ENCODE data around the gene EPC2. TPM values are rescaled to one million over a fixed set of nuclear protein-coding genes. Genes with fewer than 3 reads are reported as not detected.

Gene EPC2
- total RNA-seq, 1 donor from 2014 or later: 39.3 TPM

DNA sequence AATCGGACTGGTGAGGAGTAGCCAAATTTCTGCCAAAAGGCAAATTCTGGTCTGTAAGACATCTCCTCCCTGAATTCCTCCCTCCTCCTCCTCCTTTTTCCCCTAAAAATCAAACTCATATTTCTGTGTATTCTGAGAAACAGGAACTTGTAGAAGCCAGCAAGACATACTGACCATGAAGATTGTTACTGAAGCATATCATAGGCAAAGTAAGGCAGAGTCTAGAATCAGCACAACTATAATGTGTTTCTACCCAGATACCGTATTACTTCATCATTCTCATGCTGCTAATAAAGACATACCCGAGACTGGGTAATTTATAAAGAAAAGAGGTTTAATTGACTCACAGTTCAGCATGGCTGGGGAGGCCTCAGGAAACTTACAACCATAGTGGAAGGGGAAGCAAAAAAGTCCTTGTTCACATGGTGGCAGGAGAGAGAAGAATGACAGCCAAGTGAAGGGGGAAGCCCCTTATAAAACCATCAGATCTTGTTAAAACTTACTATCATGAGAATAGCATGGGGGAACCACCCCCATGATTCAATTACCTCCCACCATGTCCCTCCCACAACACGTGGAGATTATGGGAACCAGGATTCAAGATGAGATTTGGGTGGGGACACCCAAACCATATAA is 24.9 kb upstream of the EPC2 start:
- no peaks in the 10 kb centered on the region for H3K27me3 Mint-ChIP-seq (ENCODE audit: insufficient read depth, low read depth)
- Histone ChIP-seq H3K4me3 (no peak overlapping the region), H3F3A (ENCODE audit: low read depth) (no peaks in the 10 kb centered on the region), H3K27ac (no peak overlapping the region), H3K9ac (no peak overlapping the region), H3K9me3 (ENCODE audit: low read depth) (no peaks in the 10 kb centered on the region), H3K4me1 (peaks cover 13% of the 10 kb centered on the region), H4K20me1 (ENCODE audit: low read depth) (no peaks in the 10 kb centered on the region), H2AFZ (replicated peaks) (no peak overlapping the region), H3K27me3 (no peaks in the 10 kb centered on the region), H3K36me3 (no peaks in the 10 kb centered on the region), H3K79me2 (ENCODE audit: low read depth) (no peaks in the 10 kb centered on the region), H3K4me2 (no peak overlapping the region)
- DNase-seq (ENCODE audit: low spot score): no peak
- no peak overlapping the region for H3K27ac Mint-ChIP-seq
- no peak overlapping the region for H3K4me3 Mint-ChIP-seq
- peaks cover 14% of the 10 kb centered on the region for H3K4me1 Mint-ChIP-seq
- no peak for TF ChIP-seq EZH2phosphoT487 (IDR thresholded peaks at IDR 0.05)
- TF ChIP-seq EZH2 (IDR thresholded peaks at IDR 0.05): no peak
- TF ChIP-seq, protein P1, sequence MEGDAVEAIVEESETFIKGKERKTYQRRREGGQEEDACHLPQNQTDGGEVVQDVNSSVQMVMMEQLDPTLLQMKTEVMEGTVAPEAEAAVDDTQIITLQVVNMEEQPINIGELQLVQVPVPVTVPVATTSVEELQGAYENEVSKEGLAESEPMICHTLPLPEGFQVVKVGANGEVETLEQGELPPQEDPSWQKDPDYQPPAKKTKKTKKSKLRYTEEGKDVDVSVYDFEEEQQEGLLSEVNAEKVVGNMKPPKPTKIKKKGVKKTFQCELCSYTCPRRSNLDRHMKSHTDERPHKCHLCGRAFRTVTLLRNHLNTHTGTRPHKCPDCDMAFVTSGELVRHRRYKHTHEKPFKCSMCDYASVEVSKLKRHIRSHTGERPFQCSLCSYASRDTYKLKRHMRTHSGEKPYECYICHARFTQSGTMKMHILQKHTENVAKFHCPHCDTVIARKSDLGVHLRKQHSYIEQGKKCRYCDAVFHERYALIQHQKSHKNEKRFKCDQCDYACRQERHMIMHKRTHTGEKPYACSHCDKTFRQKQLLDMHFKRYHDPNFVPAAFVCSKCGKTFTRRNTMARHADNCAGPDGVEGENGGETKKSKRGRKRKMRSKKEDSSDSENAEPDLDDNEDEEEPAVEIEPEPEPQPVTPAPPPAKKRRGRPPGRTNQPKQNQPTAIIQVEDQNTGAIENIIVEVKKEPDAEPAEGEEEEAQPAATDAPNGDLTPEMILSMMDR (IDR thresholded peaks at IDR 0.05): no peak
- no peaks in the 10 kb centered on the region for H3K36me3 Mint-ChIP-seq
- H3K9me3 Mint-ChIP-seq: no peaks in the 10 kb centered on the region

DNA sequence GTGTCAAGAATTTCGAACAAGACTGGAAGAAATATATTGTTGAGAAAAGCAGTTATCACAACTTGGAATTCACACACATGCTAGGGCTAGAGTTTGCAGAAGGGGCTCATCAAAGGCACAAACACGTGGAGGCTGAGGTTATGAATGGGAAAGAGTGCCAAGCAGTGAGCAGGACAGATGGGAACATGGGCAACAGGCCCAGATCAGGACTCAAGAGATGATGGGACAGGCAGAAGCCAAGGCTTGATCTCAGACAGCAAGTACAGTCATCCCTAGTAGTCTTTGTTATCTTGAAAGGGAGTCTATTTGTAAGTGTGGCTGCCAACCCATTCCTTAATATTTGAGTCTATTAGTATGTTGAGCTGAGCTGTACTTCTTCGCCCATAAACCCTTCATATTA is 22.2 kb upstream of the EPC2 start:
- H3K4me1 Mint-ChIP-seq: no peaks in the 10 kb centered on the region
- Histone ChIP-seq H3K79me2 (ENCODE audit: low read depth) (no peaks in the 10 kb centered on the region), H3K4me1 (no peaks in the 10 kb centered on the region), H2AFZ (replicated peaks) (no peak overlapping the region), H3K27me3 (no peaks in the 10 kb centered on the region), H4K20me1 (ENCODE audit: low read depth) (no peaks in the 10 kb centered on the region), H3K9me3 (ENCODE audit: low read depth) (no peaks in the 10 kb centered on the region), H3K9ac (no peak overlapping the region), H3K27ac (no peak overlapping the region), H3K4me2 (no peak overlapping the region), H3F3A (ENCODE audit: low read depth) (no peaks in the 10 kb centered on the region), H3K4me3 (no peak overlapping the region), H3K36me3 (no peaks in the 10 kb centered on the region)
- no peak overlapping the region for H3K27ac Mint-ChIP-seq
- no peaks in the 10 kb centered on the region for H3K9me3 Mint-ChIP-seq
- no peak overlapping the region for H3K4me3 Mint-ChIP-seq
- no peaks in the 10 kb centered on the region for H3K36me3 Mint-ChIP-seq
- no peak for DNase-seq (ENCODE audit: low spot score)
- TF ChIP-seq, protein P1 (IDR thresholded peaks at IDR 0.05): no peak
- TF ChIP-seq EZH2phosphoT487 (IDR thresholded peaks at IDR 0.05) (no peak), EZH2 (IDR thresholded peaks at IDR 0.05) (no peak)
- no peaks in the 10 kb centered on the region for H3K27me3 Mint-ChIP-seq (ENCODE audit: insufficient read depth, low read depth)

GRCh38 chr2:148623086-148623485 is 21.5 kb upstream of the EPC2 start:
- Mint-ChIP-seq H3K27ac (no peak overlapping the region), H3K9me3 (no peaks in the 10 kb centered on the region), H3K4me3 (no peak overlapping the region), H3K4me1 (no peaks in the 10 kb centered on the region), H3K27me3 (ENCODE audit: insufficient read depth, low read depth) (no peaks in the 10 kb centered on the region), H3K36me3 (no peaks in the 10 kb centered on the region)
- Histone ChIP-seq H4K20me1 (ENCODE audit: low read depth) (no peaks in the 10 kb centered on the region), H3K9ac (no peak overlapping the region), H3K36me3 (no peaks in the 10 kb centered on the region), H3K27me3 (no peaks in the 10 kb centered on the region), H3K27ac (no peak overlapping the region), H3F3A (ENCODE audit: low read depth) (no peaks in the 10 kb centered on the region), H3K4me1 (no peaks in the 10 kb centered on the region), H3K4me2 (no peak overlapping the region), H3K79me2 (ENCODE audit: low read depth) (no peaks in the 10 kb centered on the region), H3K9me3 (ENCODE audit: low read depth) (no peaks in the 10 kb centered on the region), H2AFZ (replicated peaks) (no peak overlapping the region), H3K4me3 (no peak overlapping the region)
- no peak for TF ChIP-seq EZH2phosphoT487 (IDR thresholded peaks at IDR 0.05)
- TF ChIP-seq, protein P1 (IDR thresholded peaks at IDR 0.05): no peak
- TF ChIP-seq EZH2 (IDR thresholded peaks at IDR 0.05): no peak
- no peak for DNase-seq (ENCODE audit: low spot score)
